ENCODE measurements around the gene FUT4. TPM values are rescaled to one million over a fixed set of nuclear protein-coding genes. Genes with fewer than 3 reads are reported as not detected.
"Not testable (repeated sequence)": the region's sequence is repeated elsewhere in the genome, so short reads cannot be mapped to it uniquely, and the experiment has no call there.

The FUT4 gene
- total RNA-seq, 1 experiment from 2014 or later = 24.5 TPM

- TF ChIP-seq CTCF (IDR thresholded peaks at IDR 0.05; ENCODE audit: insufficient read depth in 1 of 2, low read depth in 1 of 2, low read length in 1 of 2, severe bottlenecking in 1 of 2, unreplicated experiment in 1 of 2) = no peak
- H3K27ac Mint-ChIP-seq (ENCODE audit: unreplicated experiment) = no peak overlapping the region
- POLR2A ChIA-PET = no interaction called here
- Histone ChIP-seq H3K4me3 (ENCODE audit: low read depth, low read length) (no peak overlapping the region), H3K4me1 (peaks cover 12% of the 10 kb centered on the region), H3K9me3 (no peaks in the 10 kb centered on the region; the same call in 1 of the 2 replicates), H3K27me3 (replicated peaks; ENCODE audit: control insufficient read depth, insufficient read depth, low read length) (no peaks in the 10 kb centered on the region), H3K36me3 (ENCODE audit: control insufficient read depth, insufficient read depth, low read length) (no peaks in the 10 kb centered on the region)
- intact Hi-C loops (cut with micrococcal nuclease; ENCODE audit: unreplicated experiment) = no loop called here
- no peak overlapping the region for H3K4me3 Mint-ChIP-seq (ENCODE audit: unreplicated experiment)
- no peaks in the 10 kb centered on the region for H3K9me3 Mint-ChIP-seq (ENCODE audit: unreplicated experiment)
- DNase-seq = no peak
- H3K4me1 Mint-ChIP-seq (ENCODE audit: low read depth, unreplicated experiment) = peaks cover 12% of the 10 kb centered on the region
- H3K27me3 Mint-ChIP-seq (ENCODE audit: insufficient read depth, unreplicated experiment) = no peaks in the 10 kb centered on the region
- CTCF ChIA-PET = interaction anchor here (0.5 kb wide), 1 partner anchor 665 kb away, joined by 3 read pairs; no protein-coding TSS in a partner anchor
- no TSS peak for BruUV-seq (replicated peaks)
- H3K36me3 Mint-ChIP-seq (ENCODE audit: insufficient read depth, unreplicated experiment) = no peaks in the 10 kb centered on the region
These were observed 24.5 kb downstream of the FUT4 start for GRCh38 chr11:94568200-94568599.

- intact Hi-C loops (cut with micrococcal nuclease; ENCODE audit: unreplicated experiment) = no loop called here
- Mint-ChIP-seq H3K27me3 (ENCODE audit: insufficient read depth, unreplicated experiment) (no peaks in the 10 kb centered on the region), H3K4me1 (ENCODE audit: low read depth, unreplicated experiment) (peaks cover 8% of the 10 kb centered on the region), H3K9me3 (ENCODE audit: unreplicated experiment) (no peaks in the 10 kb centered on the region), H3K27ac (ENCODE audit: unreplicated experiment) (no peak overlapping the region), H3K36me3 (ENCODE audit: insufficient read depth, unreplicated experiment) (no peaks in the 10 kb centered on the region), H3K4me3 (ENCODE audit: unreplicated experiment) (no peak overlapping the region)
- TF ChIP-seq CTCF (IDR thresholded peaks at IDR 0.05; ENCODE audit: insufficient read depth in 1 of 2, low read depth in 1 of 2, low read length in 1 of 2, severe bottlenecking in 1 of 2, unreplicated experiment in 1 of 2) = no peak
- Histone ChIP-seq H3K4me1 (peaks cover 7% of the 10 kb centered on the region), H3K27me3 (replicated peaks; ENCODE audit: control insufficient read depth, insufficient read depth, low read length) (no peaks in the 10 kb centered on the region), H3K9me3 (no peaks in the 10 kb centered on the region; the same call in 1 of the 2 replicates), H3K36me3 (ENCODE audit: control insufficient read depth, insufficient read depth, low read length) (no peaks in the 10 kb centered on the region), H3K4me3 (ENCODE audit: low read depth, low read length) (no peak overlapping the region)
- BruUV-seq (replicated peaks) = no TSS peak
- DNase-seq = no peak
- ChIA-PET POLR2A (no interaction called here), CTCF (interaction anchor here (0.5 kb wide), 1 partner anchor 665 kb away, joined by 3 read pairs; no protein-coding TSS in a partner anchor)
These were observed 25.0 kb downstream of the FUT4 start for GRCh38 chr11:94568717-94569116.

- H3K27me3 Mint-ChIP-seq (ENCODE audit: insufficient read depth, unreplicated experiment); H3K36me3 Mint-ChIP-seq (ENCODE audit: insufficient read depth, unreplicated experiment); H3K9me3 Mint-ChIP-seq (ENCODE audit: unreplicated experiment); intact Hi-C loops (cut with micrococcal nuclease; ENCODE audit: unreplicated experiment); H3K27me3 ChIP-seq (replicated peaks; ENCODE audit: control insufficient read depth, insufficient read depth, low read length); H3K4me1 ChIP-seq; H3K9me3 ChIP-seq; H3K27ac Mint-ChIP-seq (ENCODE audit: unreplicated experiment); DNase-seq; POLR2A ChIA-PET; H3K4me3 Mint-ChIP-seq (ENCODE audit: unreplicated experiment); CTCF ChIA-PET; BruUV-seq (replicated peaks); H3K4me3 ChIP-seq (ENCODE audit: low read depth, low read length); H3K36me3 ChIP-seq (ENCODE audit: control insufficient read depth, insufficient read depth, low read length); H3K4me1 Mint-ChIP-seq (ENCODE audit: low read depth, unreplicated experiment): not testable (repeated sequence)
These were observed 29.3 kb downstream of the FUT4 start for GRCh38 chr11:94572975-94573374.
